ENCODE results near the gene CCDC33. TPM values are rescaled to one million over a fixed set of nuclear protein-coding genes. Genes with fewer than 3 reads are reported as not detected.

The CCDC33 gene
- total RNA-seq, 4 donors from 2014 or later = 0.13 TPM; not detected in 3

GRCh38 chr15:74383286-74383685, 147.2 kb downstream of the CCDC33 start:
- no peak overlapping the region for H3K4me3 ChIP-seq (replicated peaks in 1 of 3)
- no peaks in the 10 kb centered on the region for H3K9me3 ChIP-seq
- no peak overlapping the region for H3K27ac ChIP-seq
- H3K4me1 ChIP-seq = peaks cover 0 to 3% of the 10 kb centered on the region in 2 donors
- TF ChIP-seq CTCF (IDR thresholded peaks at IDR 0.05) (no peak), POLR2A (IDR thresholded peaks at IDR 0.05) (no peak)
- H3K27me3 ChIP-seq = no peaks in the 10 kb centered on the region
- 83 to 100% methylated on average over 1 to 4 of the region's 4 CpGs for WGBS, 2 donors
- H3K36me3 ChIP-seq = no peaks in the 10 kb centered on the region
- intact Hi-C loops (cut with DNase I) = loop anchor here (2.0 to 10.0 kb wide), 2 partner anchors 56 to 232 kb away; partner anchors contain the start of gene CLK3
- no peak for DNase-seq

DNA sequence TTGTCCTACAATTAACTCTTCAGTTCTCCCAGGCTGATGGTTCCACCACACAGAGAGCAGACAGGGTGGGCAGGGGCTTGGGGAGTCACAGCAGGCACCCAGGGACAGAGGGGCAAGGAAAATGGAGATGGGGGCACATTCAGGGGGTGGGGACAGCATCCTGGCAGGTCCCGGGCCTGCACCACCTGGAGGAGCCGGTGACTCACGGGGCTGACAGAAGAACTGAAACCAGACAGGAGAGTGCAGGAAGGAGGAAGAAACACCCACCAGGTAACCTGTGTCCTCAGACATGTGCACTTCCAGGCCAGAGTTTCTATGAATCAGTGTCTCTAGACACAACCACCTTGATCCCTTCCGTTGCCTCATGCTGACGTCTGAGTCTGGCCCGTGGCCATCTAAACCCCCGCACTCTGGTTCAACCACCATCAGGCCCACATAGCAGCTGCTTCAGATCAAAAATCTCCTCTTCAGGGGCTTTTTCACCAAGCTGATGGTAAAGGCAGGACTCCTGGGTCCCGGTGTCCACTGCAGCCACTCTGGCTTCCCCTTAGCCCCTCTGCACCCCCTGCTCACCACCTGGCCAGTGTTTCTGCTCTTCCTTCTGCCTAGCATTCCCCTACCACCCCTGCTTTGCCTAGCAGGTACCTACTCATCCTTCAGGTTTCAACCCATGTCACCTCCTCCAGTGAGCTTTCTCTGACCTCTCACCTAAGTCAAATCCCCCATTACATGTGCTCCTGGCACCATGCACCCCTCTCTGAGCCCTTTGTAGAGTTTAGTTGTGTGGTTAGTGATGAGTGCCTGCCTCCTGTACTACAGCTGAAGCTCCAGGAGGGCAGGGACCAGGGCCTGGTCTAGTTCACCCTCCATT, 147.8 kb downstream of the CCDC33 start:
- Histone ChIP-seq H3K4me1 (peaks cover 0 to 3% of the 10 kb centered on the region in 2 donors), H3K36me3 (no peaks in the 10 kb centered on the region), H3K27me3 (no peaks in the 10 kb centered on the region), H3K27ac (no peak overlapping the region), H3K9me3 (no peaks in the 10 kb centered on the region), H3K4me3 (replicated peaks in 1 of 3) (no peak overlapping the region)
- no peak for DNase-seq
- intact Hi-C loops (cut with DNase I) = loop anchor here (2.0 to 10.0 kb wide), 2 partner anchors 55 to 231 kb away; partner anchors contain the start of gene CLK3
- no peak for TF ChIP-seq POLR2A (IDR thresholded peaks at IDR 0.05)
- TF ChIP-seq CTCF (IDR thresholded peaks at IDR 0.05) = no peak
- WGBS, 2 donors = 82 to 89% methylated on average over 7 to 8 of the region's 8 CpGs

GRCh38 chr15:74384566-74384880, 148.4 kb downstream of the CCDC33 start:
- Histone ChIP-seq H3K4me1 (peaks cover 0 to 3% of the 10 kb centered on the region in 2 donors), H3K27me3 (no peaks in the 10 kb centered on the region), H3K27ac (no peak overlapping the region), H3K36me3 (no peaks in the 10 kb centered on the region), H3K9me3 (no peaks in the 10 kb centered on the region), H3K4me3 (replicated peaks in 1 of 3) (no peak overlapping the region)
- intact Hi-C loops (cut with DNase I) = loop anchor here (10.0 kb wide), 1 partner anchor 230 kb away; the partner anchor contains the start of gene CLK3
- TF ChIP-seq POLR2A (IDR thresholded peaks at IDR 0.05) (no peak), CTCF (IDR thresholded peaks at IDR 0.05) (no peak)
- DNase-seq = no peak
- WGBS, 2 donors = 56% methylated on average over 3 of the region's 3 CpGs; no CpG with 5 or more reads in 1 of the 2 donors

DNA sequence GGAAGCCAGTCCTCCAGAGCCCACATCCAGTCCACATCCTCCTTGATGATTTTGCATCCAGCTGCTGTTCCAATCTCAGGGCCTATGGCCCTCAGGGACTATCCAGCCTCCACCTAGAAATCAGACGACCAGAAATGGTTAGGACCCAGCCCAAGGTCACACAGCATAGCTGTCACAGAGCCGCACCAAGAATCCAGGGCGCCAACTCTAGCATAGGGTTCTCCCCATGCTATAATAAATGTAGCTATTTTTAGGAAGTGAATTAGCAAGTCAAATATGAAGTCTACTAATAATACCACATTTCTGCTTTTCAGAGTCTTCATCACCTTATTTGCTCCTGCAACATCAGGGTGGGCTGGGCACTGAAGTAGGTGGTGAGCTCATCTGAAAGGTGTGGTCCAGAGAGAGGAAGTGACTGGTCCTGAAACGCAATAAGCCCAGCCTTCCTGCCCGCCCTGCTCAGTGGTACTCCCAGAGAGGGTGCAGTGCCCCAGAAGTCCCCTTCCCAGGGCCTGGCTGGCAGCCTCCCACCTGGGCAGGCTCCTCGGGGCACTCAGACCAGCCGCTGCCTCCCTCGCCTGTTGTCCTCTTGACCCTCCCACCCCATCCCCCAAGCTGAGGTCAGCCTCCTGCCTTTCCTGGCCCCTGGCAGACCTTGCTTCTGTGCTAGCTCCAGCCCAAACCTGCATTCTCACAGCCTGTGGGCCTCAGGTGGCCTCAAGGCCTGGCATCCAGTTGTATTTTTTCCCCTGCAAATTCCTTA, 148.9 kb downstream of the CCDC33 start:
- H3K36me3 ChIP-seq = no peaks in the 10 kb centered on the region
- H3K4me3 ChIP-seq (replicated peaks in 1 of 3) = no peak overlapping the region
- H3K9me3 ChIP-seq = no peaks in the 10 kb centered on the region
- WGBS, 2 donors = 65 to 66% methylated on average over 8 of the region's 8 CpGs
- TF ChIP-seq POLR2A (IDR thresholded peaks at IDR 0.05) = no peak
- no peak for TF ChIP-seq CTCF (IDR thresholded peaks at IDR 0.05)
- DNase-seq = no peak
- intact Hi-C loops (cut with DNase I) = loop anchor here (10.0 kb wide), 1 partner anchor 230 kb away; the partner anchor contains the start of gene CLK3
- H3K4me1 ChIP-seq = peaks cover 0 to 3% of the 10 kb centered on the region in 2 donors
- H3K27ac ChIP-seq = peak overlapping the region in 1 of 3 donors; percentile 23
- no peaks in the 10 kb centered on the region for H3K27me3 ChIP-seq
